HepG2 (cell line): Measurements from ENCODE around the gene CCDC80.

Experiments
- CAMTA2 ChIP-seq: sonication (generic); formaldehyde crosslinking; IDR thresholded peaks from 2 replicates; pipeline ENCODE4 v1.4.0; 2020; ENCODE audit warnings: mild to moderate bottlenecking, missing genetic modification reagents, borderline replicate concordance
- CREB1 ChIP-seq, 2 experiments: fragments of 450-650 bp in 1 of 2; IDR thresholded peaks; 2 replicates each; pipeline ENCODE4 v1.6.1; 2016 to 2017; ENCODE audit warnings: control low read depth in 1 of 2, mild to moderate bottlenecking in 1 of 2, missing compliant biosample characterization in 1 of 2, missing genetic modification characterization in 1 of 2
- EZH2 ChIP-seq: conservative IDR thresholded peaks from 2 replicates; pipeline ENCODE4 v1.6.1; 2012; ENCODE audit warnings: mild to moderate bottlenecking, low read depth, low read length, moderate library complexity
- SIN3A ChIP-seq: IDR thresholded peaks from 2 replicates; pipeline ENCODE4 v1.6.1; 2011; ENCODE audit warnings: low read depth, mild to moderate bottlenecking, control low read depth, low read length, borderline replicate concordance
- YY1 ChIP-seq: IDR thresholded peaks from 2 replicates; pipeline ENCODE4 v1.6.1; 2011; ENCODE audit warnings: low read length, low read depth, moderate library complexity, mild to moderate bottlenecking; ENCODE audit not compliant: insufficient read depth, insufficient replicate concordance
- ZFP41 ChIP-seq: sonication (generic); formaldehyde crosslinking; IDR thresholded peaks from 2 replicates; pipeline ENCODE4 v1.4.0; 2020; ENCODE audit warnings: mild to moderate bottlenecking, missing genetic modification reagents, borderline replicate concordance
- TF ChIP-seq, protein P1 (sequence below): sonication (generic); formaldehyde crosslinking; IDR thresholded peaks from 2 replicates; pipeline ENCODE4 v1.5.0; 2020; ENCODE audit warnings: mild to moderate bottlenecking, missing genetic modification reagents, moderate library complexity
- TF ChIP-seq, protein P2 (sequence below): sonication (generic); formaldehyde crosslinking; conservative IDR thresholded peaks from 2 replicates; pipeline ENCODE4 v1.5.0; 2020; ENCODE audit warnings: missing genetic modification reagents
- TF ChIP-seq, protein P3 (sequence below): sonication (generic); formaldehyde crosslinking; IDR thresholded peaks from 2 replicates; pipeline ENCODE4 v1.8.0; 2022; ENCODE audit warnings: mild to moderate bottlenecking, missing genetic modification reagents; ENCODE audit not compliant: insufficient replicate concordance

DNA sequence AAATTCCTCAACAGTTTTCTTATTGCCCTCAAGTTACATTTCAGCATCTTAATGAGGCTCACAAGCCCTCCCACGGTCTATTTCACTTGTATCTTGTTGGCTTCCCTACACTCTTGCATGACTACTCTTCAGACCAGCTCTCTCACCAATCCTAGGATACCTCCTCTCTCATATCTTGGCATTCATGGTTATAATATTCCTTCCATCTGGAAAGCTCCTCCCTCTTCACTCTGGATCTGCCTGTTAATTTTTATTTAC, 8.5 kb upstream of the CCDC80 start:
- TF ChIP-seq SIN3A (no peak), CREB1 (IDR thresholded peaks at IDR 0.05) (no peak), CREB1 (CRISPR knock-in tag; IDR thresholded peaks at IDR 0.05) (no peak), YY1 (no peak), CAMTA2 (no peak), EZH2 (no peak), ZFP41 (CRISPR knock-in tag) (no peak)
- TF ChIP-seq, protein P1, sequence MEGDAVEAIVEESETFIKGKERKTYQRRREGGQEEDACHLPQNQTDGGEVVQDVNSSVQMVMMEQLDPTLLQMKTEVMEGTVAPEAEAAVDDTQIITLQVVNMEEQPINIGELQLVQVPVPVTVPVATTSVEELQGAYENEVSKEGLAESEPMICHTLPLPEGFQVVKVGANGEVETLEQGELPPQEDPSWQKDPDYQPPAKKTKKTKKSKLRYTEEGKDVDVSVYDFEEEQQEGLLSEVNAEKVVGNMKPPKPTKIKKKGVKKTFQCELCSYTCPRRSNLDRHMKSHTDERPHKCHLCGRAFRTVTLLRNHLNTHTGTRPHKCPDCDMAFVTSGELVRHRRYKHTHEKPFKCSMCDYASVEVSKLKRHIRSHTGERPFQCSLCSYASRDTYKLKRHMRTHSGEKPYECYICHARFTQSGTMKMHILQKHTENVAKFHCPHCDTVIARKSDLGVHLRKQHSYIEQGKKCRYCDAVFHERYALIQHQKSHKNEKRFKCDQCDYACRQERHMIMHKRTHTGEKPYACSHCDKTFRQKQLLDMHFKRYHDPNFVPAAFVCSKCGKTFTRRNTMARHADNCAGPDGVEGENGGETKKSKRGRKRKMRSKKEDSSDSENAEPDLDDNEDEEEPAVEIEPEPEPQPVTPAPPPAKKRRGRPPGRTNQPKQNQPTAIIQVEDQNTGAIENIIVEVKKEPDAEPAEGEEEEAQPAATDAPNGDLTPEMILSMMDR (CRISPR knock-in tag) = no peak
- TF ChIP-seq, protein P2, sequence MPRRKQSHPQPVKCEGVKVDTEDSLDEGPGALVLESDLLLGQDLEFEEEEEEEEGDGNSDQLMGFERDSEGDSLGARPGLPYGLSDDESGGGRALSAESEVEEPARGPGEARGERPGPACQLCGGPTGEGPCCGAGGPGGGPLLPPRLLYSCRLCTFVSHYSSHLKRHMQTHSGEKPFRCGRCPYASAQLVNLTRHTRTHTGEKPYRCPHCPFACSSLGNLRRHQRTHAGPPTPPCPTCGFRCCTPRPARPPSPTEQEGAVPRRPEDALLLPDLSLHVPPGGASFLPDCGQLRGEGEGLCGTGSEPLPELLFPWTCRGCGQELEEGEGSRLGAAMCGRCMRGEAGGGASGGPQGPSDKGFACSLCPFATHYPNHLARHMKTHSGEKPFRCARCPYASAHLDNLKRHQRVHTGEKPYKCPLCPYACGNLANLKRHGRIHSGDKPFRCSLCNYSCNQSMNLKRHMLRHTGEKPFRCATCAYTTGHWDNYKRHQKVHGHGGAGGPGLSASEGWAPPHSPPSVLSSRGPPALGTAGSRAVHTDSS (CRISPR knock-in tag) = no peak
- TF ChIP-seq, protein P3, sequence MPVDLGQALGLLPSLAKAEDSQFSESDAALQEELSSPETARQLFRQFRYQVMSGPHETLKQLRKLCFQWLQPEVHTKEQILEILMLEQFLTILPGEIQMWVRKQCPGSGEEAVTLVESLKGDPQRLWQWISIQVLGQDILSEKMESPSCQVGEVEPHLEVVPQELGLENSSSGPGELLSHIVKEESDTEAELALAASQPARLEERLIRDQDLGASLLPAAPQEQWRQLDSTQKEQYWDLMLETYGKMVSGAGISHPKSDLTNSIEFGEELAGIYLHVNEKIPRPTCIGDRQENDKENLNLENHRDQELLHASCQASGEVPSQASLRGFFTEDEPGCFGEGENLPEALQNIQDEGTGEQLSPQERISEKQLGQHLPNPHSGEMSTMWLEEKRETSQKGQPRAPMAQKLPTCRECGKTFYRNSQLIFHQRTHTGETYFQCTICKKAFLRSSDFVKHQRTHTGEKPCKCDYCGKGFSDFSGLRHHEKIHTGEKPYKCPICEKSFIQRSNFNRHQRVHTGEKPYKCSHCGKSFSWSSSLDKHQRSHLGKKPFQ = no peak
